Activated naive CD8-positive, alpha-beta T cell treated with anti-CD3 and anti-CD28 coated beads, Interleukin-2, amount 50 U/mL, for 16 hours (primary cell): ENCODE results near the gene TRIOBP.
A peak's percentile ranks its signal among the peaks of the same experiment; 100 is the strongest.

Experiments
- DNase-seq: peaks from one replicate; pipeline ENCODE4 v3.0.0-alpha.2; 2020; ENCODE audit warnings: low read depth, low spot score

Gene TRIOBP

DNA sequence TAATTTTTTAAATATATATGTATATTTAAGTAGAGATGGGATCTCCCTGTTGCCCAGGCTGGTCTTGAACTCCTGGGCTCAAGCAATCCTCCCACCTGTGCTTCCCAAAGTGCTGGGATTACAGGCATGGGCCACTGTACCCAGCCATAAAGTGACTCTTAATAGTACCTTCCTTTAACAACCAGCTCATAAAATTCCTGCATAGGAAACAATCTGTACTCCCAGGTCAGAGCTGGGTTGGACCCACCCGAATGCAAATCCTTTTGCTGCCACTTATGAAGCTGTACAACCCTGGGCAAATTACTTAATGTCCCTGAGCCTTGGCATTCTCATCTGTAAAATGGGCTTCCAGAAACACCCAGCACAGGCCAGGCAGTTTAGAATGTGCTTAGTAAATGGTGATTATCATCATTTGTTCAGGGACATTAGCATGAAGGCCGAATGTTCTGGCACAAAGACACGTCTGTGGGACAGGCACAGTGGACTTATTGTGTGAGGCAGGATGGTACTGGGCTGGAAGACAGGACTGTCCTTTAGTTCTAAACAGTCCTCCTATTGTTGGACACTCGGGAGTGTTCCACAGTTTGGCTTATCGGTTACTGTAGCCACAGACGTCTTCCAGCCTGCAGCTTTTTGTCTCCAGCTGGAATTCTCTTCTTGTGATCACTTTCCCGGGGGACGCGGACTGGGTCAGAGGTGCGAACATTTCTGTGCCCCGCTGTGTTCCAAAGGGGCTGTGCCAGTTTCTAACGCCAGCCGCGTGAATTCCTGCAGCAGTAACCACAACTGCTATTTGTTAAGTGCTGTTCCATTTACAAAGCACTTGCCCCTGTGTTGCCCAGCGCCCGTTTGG is 32.4 kb upstream of the TRIOBP start:
- no peak for DNase-seq

DNA sequence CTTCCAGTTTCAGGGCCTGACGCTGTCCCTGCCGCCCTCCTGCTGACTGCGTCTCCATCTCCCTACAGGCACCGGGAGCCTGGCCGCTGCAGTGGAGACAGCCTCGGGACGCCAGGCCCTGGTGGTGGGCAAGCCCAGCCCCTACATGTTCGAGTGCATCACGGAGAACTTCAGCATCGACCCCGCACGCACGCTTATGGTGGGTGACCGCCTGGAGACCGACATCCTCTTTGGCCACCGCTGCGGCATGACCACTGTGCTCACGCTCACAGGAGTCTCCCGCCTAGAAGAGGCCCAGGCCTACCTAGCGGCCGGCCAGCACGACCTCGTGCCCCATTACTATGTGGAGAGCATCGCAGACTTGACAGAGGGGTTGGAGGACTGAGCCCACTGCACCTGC is 31.4 kb upstream of the TRIOBP start:
- no peak for DNase-seq

DNA sequence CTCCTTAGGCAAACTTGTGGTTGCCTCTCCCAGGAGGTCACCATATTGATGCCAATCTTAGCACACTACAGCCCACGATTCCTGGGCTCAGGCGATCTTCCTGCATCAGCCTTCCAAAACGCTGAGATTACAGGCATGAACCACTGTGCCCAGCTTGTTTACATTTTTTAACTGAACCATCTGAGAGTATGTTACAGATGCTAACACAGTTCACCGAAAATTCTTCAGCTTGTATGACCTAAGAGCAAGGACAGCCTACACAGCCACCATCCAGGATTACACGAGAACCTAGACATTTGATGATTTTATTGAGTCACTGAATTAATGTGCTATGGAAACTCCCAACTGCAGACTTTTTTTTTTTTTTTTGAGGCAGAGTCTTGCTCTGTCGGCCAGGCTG is 27.3 kb upstream of the TRIOBP start:
- no peak for DNase-seq

DNA sequence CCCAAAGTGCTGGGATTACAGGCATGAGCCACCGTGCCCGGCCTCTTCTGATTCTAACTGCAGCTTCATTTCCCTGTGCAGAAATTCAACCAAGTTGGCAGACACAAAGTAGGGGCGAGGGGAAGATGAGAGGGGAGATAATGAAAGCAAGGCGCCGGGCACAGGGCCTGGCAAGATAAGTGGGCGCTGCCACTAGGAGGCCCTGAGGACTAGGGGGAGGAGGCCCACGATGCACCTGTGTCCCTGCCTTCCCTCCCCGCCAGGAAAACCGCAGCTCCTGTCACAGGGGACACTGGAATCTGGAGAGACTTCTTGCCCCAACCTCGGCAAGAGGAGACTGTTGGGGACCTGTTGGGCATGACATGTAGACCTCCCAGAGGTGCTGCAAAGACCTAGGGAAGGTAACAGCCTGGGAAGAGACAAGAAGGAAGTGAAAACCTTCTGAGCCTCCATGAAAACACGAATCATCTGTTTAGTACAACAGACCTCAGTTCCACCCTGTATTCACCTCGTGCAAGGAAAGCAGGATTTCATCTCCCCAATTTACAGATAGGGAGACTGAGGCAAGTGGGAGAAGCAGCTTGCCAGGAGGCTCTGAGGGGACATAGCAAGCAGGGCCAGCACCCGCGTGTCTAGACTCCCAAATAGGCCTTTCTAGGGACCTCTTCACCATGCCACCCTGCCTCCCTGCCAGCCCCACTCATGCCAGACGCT is 24.5 kb upstream of the TRIOBP start:
- no peak for DNase-seq

DNA sequence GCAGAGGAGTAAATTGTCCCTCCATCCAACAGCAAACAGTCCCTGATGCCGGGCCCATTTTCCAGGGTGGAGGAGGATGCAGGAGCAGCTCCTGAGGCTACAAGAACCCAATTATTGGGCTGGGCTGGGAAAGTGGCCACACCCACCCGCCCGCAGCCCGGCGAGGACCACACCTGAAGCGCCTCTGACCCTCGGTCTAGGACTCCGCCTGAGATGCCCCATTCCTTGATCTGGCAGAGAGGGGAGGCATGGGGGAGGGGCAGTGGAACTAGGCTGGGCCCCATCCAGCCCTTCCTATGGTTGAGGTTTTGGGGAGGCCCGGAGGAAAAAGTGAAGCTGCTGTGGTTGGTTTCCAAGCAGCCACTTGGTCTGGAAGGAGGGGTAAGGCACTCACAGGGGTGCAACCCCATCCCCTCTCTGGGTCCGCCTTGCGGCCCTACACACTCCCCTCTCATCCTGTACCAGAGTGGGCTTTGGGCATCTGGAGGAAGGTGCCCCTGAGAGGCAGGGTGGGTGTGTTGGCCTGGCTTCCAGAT is 23.9 kb upstream of the TRIOBP start:
- DNase-seq: no peak

DNA sequence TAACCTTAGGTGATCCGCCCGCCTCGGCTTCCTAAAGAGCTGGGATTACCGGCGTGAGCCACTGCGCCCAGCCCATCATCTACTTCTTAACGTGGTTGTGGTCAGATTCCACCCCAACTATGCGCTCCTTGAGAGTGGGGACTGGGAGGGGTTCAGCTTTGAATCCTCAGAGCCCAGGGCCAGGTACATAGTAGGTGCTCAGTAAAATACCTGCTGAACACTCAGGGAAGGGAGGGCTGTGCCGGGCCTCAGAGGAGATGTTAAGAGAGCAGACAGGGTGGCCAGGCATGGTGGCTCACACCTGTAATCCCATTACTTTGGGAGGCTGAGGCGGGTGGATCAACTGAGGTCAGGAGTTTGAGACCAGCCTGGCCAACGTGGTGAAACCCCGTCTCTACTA is 22.6 kb upstream of the TRIOBP start:
- DNase-seq: no peak

DNA sequence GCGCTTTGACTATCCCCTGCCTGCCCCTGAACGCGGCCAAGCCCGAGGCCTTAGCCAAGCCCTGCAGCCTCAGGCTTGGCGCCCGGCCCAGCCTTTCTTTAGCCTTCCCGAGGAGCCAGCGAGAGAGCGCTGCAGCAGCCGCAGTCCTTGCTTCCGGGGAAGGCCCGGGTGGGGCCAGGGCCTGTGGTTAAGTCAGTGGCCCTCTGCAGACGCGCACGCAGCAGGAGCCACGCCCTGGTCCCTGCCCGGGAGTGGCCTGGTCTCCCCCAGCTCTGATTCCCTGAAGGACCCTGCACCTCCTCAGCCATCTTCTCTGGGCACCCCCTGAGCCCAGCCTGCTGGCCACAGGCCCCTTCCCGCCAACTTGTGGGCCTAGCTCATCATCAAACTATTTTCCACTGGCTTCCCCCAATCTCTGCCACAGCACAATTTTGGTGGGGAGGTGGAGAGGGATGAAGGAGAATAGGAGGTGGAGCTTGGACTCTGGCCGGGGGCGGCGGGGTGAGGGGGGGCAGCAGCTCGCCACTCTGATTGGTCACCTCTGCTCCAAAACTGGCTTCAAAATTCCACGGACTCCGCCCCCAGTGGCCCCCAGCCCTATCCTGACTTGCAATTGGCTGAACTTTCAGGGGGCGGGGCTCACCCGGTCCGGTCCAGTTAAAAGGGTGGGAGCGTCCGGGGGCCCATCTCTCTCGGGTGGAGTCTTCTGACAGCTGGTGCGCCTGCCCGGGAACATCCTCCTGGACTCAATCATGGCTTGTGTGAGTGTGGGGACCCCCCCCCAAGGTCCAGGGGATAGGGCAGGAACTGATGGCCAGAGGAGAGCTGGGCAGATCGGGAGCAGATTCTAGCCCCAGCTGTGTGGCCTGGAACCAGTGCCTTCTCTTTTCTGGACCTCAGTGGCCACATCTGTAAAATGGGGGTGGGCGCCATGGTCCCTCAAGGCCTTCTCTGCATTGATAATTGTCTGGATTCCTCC is 21.6 kb upstream of the TRIOBP start, which contains the start of gene LGALS1:
Gene LGALS1, plus strand, starts transcription at position 686 of the 979 bp plus-strand sequence. Its CDS starts 67 bp downstream, at position 753.
- no peak for DNase-seq

DNA sequence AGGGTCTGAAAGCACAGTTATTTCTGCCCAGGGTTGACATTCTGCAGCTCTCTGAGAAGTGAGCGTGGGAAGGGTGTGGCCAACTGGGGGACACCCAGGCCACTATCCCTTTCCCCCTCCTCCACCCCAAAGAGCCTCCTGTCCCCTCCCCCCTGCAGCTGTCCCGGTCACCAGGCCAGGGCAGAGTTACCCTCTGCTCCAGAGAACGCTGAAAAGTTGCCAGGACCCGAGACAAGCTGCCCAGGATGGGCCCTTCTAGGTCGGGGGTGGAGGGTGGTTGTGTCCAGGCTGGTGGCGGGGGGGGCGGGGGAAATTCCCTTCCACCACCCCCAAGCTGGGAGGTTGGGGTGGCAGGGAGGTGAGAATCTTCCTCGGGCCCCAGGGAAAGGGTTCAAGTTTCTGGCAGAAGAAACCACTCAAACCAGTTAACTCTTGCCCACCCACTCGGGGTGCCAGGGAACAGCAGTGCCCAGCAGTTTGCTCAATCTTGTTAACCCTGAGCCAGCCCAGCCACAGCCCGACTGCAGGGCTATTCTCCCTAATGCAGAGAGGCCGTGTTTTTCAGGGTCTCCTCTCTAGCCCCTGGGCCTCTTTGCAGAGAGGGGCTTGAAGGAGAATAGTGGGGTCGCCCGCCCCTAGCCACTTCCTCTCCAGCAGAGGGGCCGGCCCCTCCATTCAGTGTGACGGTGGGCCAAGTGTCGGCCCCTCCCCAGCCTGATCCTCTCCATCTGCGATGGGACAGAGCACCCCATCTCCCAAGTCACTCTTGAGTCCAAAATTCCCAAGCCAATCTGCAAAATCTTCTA is 20.7 kb upstream of the TRIOBP start:
- no peak for DNase-seq

DNA sequence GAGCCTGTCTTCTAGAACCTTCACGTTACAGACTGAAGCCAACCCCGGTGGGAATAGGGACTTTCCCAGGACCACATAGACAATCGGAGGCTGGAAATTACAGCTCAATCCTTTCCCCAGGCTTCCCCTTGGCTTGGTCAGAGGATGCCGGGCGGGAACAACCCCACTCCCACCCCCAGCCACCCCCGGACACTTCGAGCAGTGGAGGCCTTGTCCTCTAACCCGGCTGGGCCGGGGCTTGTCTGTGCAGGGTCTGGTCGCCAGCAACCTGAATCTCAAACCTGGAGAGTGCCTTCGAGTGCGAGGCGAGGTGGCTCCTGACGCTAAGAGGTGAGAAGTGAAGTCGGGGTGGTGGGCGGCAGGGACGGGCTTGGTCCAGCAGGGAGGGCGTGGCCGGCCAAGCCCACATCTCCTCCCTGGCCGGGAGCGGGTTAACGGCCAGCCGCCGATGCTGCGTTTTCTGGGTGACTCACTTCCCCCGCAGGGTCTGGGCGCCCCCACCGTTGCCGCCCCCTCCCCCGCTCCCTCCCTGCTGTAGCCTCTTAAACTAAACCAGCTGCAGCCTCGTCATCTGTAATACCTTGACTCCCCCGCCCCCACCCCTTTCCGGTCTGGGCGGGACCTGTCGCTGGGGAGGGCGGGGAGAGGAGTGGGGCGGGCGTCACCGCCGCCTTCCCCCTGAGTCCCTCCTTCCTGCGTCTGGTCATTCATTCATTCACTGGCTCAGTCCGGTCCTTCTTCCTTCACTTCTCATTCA is 19.9 kb upstream of the TRIOBP start:
- peak; percentile 89 for DNase-seq

DNA sequence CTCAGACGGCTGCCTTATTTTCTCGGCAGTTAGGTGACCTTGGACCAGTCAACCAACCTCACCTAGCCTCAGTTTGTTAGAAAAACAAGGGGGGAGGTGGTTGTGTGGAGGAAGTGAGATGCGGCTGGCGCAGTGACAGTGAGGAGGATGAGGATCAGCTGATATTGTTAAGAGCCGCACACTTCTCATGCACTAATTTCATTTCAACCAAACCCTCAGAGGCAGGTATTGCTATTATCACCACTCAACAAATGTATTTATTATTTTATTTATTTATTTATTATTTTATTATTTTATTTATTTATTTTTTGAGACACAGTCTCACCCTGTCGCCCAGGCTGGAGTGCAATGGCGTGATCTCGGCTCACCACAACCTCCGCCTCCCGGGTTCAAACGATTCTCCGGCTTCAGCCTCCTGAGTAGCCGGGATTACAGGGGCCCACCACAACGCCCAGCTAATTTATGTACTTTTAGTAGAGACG is 19.3 kb upstream of the TRIOBP start:
- DNase-seq: no peak

DNA sequence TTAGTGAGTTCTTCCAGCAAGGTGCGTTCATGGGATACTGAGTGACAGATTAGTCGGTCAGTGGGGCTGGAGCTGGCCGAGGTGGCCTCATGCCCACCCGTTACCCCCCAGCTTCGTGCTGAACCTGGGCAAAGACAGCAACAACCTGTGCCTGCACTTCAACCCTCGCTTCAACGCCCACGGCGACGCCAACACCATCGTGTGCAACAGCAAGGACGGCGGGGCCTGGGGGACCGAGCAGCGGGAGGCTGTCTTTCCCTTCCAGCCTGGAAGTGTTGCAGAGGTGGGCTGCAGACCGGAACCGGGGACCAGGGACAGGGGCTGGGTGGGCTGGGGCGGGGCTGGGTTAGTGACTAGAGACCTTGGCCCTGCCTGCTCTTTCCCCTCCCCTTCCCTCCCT is 18.5 kb upstream of the TRIOBP start:
- DNase-seq: no peak

DNA sequence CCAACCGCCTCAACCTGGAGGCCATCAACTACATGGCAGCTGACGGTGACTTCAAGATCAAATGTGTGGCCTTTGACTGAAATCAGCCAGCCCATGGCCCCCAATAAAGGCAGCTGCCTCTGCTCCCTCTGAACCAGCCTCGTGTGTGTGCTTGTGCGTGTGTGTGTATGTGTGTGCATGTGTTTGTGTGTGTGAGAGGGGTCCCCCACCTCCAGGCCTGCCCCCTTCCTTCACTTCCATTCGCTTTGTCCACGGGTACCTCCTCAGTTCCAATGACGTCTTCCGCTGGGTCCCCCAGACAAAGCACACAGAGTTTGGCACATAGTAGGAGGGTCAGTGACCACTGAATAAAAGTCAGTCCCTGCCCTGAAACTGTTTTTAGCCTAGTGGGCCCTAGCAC is 17.2 kb upstream of the TRIOBP start:
- DNase-seq: no peak

DNA sequence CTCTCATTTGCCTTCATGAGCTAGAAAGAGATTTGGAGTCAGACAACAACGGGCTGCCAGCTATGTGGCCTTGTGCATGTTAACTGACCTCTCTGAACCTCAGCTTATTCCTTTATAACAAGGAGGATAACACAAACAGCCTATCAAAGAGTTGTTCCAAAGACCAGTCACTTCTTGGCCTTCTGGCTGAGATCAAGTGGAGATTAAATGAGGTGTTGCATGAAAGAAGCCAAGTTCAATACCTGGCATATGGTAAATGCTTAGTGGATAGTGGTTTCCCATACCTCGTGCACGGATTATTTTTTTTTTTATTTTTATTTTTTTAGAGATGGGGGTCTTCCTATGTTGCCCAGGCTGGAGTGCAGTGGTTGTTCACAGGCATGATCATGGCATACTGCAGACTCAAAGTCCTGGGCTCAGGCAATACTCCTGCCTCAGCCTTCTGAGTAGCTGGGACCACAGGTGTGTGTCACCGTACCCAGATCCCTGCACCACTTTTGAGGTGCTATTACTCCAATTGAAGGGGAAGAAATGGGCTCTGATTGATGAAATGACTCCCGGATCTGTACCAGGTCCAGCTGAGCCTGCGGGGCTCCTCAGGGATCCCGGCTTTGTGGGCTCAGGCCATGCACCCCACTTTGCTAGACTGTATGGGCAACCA is 16.5 kb upstream of the TRIOBP start:
- no peak for DNase-seq

DNA sequence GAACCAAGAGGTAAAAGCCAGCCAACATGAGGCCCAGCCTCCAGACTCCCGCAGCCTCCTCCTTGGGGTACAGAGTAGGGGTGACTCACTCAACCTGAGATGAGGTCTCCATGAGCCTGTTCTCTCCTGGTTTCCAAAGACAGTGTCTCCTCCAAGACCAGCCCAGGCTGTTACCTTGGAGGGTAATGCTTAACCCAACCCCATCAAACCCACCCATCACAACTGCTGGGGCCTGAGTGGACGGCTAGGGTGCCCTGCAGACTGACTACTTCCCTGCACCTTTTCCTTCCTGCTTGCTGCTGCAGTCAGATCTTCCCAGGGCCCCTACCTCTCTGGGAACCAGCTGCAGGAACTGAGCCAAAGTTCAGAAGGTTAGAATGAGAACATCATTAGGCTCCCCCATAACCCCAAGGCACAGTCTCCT is 15.8 kb upstream of the TRIOBP start:
- no peak for DNase-seq

DNA sequence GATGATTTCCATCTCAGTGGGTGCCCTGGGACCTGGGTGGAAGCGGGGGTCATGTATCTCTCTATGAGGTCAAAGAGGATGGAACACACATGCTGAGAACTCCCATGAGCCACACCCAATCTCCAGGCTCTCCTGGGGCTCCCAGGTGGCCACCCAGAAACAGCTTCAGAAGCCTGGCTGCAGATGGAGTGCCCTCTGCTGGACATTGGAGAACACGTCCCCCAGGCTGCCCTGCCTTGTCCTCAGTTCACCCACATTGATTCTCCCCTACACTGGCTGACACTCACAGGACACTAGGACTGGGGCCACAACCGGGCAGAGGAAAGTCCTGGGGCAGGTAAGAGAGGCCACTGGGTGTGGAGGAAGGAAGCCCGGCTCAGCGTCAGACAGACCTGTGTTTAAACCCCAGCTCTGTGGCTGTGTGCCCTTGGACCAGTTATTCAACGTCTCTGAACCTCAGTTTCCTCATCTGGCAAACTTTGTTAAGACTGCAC is 15.2 kb upstream of the TRIOBP start:
- peak; percentile 67 for DNase-seq

DNA sequence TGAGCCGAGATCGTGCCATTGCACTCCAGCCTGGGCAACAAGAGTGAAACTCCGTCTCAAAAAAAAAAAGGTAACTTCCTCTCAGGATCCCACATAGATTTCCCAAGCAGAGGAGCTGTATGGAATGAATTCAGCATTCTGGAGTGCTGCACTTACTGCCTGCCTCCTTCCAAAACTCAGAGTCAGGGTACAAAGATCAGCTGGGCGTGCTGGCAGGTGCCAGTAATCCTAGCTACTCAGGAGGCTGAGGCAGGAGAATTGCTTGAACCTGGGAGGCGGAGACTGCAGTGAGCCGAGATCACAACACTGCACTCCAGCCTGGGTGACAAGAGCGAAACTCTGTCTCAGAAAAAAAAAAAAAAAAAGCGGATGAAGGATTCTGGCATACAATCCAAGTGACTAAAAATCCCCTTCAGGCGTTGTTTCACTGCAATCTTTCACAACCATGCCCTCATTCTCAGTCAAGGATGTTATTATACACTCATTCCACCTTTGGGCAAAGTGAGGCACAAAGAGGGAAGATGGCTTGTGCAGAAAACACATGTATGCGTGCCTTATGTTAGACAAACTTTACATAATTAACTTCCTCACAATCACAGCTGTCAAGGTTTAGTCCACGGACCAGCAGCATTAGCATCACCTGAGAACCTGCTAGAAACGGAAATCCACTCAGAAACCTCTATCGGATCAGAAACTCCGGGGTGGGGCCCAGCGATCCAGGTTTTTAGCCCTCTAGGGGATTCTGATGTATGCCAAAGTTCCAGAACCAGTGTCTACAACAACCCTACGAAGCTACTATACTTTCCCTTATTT is 11.8 kb upstream of the TRIOBP start:
- DNase-seq: no peak

DNA sequence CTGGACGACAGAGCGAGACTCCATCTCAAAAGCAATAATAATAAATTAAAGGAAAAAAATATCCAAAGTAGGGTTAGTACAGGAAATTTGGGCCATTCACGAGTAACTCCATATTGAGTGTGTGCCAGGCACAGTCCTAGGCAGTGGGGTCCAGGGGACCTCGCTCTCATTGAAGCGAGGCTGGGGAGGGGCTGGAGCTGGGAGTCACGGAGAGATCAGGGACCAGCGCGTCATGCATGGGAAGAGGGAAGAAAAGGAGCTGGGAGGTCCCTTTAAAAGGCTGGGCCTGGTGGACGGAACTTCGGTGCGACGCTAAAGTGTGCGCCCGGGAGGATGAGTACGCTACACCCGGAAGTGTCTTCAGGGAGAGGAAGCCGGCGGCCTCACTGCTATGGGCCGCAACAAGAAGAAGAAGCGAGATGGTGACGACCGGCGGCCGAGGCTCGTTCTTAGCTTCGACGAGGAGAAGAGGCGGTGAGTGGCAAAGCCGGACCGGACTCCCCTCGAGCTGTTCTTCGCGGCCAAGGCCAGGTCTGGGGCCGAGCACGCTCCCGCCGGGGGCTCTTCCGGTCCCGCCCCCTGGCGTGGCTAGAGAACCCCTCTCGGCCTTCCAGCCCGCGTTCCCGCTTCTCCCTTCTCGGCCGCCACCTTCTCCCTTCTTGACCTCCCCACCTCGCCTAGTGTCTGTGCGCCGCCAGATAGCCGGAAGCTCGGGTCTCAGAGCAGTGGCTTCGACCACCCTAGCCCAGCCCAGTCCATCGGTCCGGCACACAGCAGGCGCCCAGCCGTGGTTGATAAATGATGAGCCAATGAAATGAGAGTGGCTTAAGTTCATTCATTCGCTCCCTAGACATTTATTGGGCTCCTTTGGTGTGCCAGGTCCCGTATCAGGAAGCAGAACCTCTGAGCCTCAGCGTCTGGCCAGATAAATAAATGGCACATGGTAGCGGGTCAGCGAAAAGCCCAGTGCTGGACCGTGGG is 10.6 kb upstream of the TRIOBP start, which contains the start of gene NOL12:
Gene NOL12, plus strand, starts transcription at position 342 of the 981 bp plus-strand sequence. Its CDS starts 50 bp downstream, at position 392.
- DNase-seq: peak; percentile 48
